ENCODE results near the gene WAPL. TPM values are rescaled to one million over a fixed set of nuclear protein-coding genes. Genes with fewer than 3 reads are reported as not detected.

The WAPL gene
- total RNA-seq, 6 experiments from 2014 or later = 30.7 to 37.1 (median 33.6) TPM

- no peak for DNase-seq
- Mint-ChIP-seq H3K27ac (no peak overlapping the region), H3K4me3 (no peak overlapping the region), H3K36me3 (ENCODE audit: low read depth) (peaks cover 2% of the 10 kb centered on the region), H3K9me3 (no peaks in the 10 kb centered on the region), H3K27me3 (ENCODE audit: insufficient read depth) (no peaks in the 10 kb centered on the region), H3K4me1 (ENCODE audit: low read depth) (no peaks in the 10 kb centered on the region)
- TF ChIP-seq CTCF (IDR thresholded peaks at IDR 0.05) = no peak
Observed at GRCh38 chr10:86480571-86480970, 41.0 kb downstream of the WAPL start.

- H3K4me1 Mint-ChIP-seq (ENCODE audit: low read depth) = peaks cover 6% of the 10 kb centered on the region; the same call in 1 of the 2 replicates
- no peak overlapping the region for H3K27ac Mint-ChIP-seq
- no peaks in the 10 kb centered on the region for H3K9me3 Mint-ChIP-seq
- H3K27me3 Mint-ChIP-seq (ENCODE audit: insufficient read depth) = no peaks in the 10 kb centered on the region; the same call in 1 of the 2 replicates
- TF ChIP-seq CTCF (IDR thresholded peaks at IDR 0.05) = no peak
- peaks cover 19% of the 10 kb centered on the region for H3K36me3 Mint-ChIP-seq (ENCODE audit: low read depth)
- no peak overlapping the region for H3K4me3 Mint-ChIP-seq
- no peak for DNase-seq
Observed at GRCh38 chr10:86472061-86472460, 49.5 kb downstream of the WAPL start.

GRCh38 chr10:86461963-86462804 lies 59.4 kb downstream of the WAPL start:
- Mint-ChIP-seq H3K27me3 (ENCODE audit: insufficient read depth) (no peaks in the 10 kb centered on the region), H3K4me3 (no peak overlapping the region), H3K4me1 (ENCODE audit: low read depth) (no peaks in the 10 kb centered on the region), H3K27ac (no peak overlapping the region), H3K9me3 (no peaks in the 10 kb centered on the region), H3K36me3 (ENCODE audit: low read depth) (peaks cover 19% of the 10 kb centered on the region)
- TF ChIP-seq CTCF (IDR thresholded peaks at IDR 0.05) = no peak
- no peak for DNase-seq

- no peak for DNase-seq
- H3K36me3 Mint-ChIP-seq (ENCODE audit: low read depth) = peaks cover 25% of the 10 kb centered on the region
- H3K4me1 Mint-ChIP-seq (ENCODE audit: low read depth) = peaks cover 11% of the 10 kb centered on the region
- H3K9me3 Mint-ChIP-seq = no peaks in the 10 kb centered on the region
- TF ChIP-seq CTCF (IDR thresholded peaks at IDR 0.05) = no peak
- no peaks in the 10 kb centered on the region; the same call in 1 of the 2 replicates for H3K27me3 Mint-ChIP-seq (ENCODE audit: insufficient read depth)
- no peak overlapping the region for H3K27ac Mint-ChIP-seq
- H3K4me3 Mint-ChIP-seq = no peak overlapping the region
Observed at GRCh38 chr10:86451604-86451960, 70.0 kb downstream of the WAPL start.

- no peak for TF ChIP-seq CTCF (IDR thresholded peaks at IDR 0.05)
- no peak overlapping the region for H3K4me3 Mint-ChIP-seq
- peaks cover 15% of the 10 kb centered on the region for H3K4me1 Mint-ChIP-seq (ENCODE audit: low read depth)
- H3K27me3 Mint-ChIP-seq (ENCODE audit: insufficient read depth) = no peaks in the 10 kb centered on the region; the same call in 1 of the 2 replicates
- no peak for DNase-seq
- no peak overlapping the region for H3K27ac Mint-ChIP-seq
- peaks cover 28% of the 10 kb centered on the region for H3K36me3 Mint-ChIP-seq (ENCODE audit: low read depth)
- H3K9me3 Mint-ChIP-seq = no peaks in the 10 kb centered on the region
Observed at GRCh38 chr10:86450806-86451603, 70.6 kb downstream of the WAPL start.

All from HFFc6 (cell line).